ENCODE data around the gene CACFD1. TPM values are rescaled to one million over a fixed set of nuclear protein-coding genes. Genes with fewer than 3 reads are reported as not detected.

CACFD1 gene
- total RNA-seq, 1 donor from 2014 or later, result 34.3 TPM

DNA sequence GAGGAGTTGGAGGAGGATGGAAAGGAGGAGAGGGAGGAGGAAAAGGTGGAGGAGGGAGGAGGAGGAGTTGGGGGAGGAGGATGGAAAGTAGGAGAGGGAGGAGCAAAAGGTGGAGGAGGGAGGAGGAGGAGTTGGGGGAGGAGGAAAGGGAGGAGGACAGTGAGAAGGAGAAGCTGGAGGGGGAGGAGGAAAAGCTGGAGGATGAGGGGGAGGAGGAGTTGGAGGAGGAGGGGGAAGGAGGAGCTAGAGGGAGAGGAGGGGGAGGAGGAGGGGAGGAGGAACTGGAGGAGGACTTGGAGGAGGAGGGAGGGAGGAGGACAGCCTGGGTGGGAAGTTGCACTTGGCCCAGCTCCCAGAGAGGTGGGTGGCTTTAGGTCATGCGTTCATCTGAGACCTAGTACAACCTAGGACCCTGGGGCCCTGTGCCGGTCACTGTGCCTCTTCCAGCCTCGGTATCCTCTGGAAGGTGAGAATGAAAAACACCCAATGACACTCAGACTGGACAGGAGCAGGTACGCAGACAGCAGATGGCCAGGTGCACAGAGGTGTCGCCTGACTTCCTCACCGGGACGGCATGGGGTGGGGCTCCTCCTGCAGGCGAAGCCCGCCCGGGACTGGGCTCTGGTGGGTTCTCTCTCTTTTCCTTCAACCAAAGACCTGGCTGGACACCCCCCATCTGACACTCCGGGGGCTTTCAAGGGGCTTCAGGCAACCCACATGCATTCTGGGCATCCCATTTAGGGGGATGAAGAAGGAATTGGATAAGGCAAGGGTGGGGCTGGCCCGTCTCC lies 31.3 kb downstream of the CACFD1 start:
- DNase-seq (peak; percentile 36), ATAC-seq (no peak)
- no peak overlapping the region for H3K4me3 ChIP-seq
- TF ChIP-seq, protein P1, sequence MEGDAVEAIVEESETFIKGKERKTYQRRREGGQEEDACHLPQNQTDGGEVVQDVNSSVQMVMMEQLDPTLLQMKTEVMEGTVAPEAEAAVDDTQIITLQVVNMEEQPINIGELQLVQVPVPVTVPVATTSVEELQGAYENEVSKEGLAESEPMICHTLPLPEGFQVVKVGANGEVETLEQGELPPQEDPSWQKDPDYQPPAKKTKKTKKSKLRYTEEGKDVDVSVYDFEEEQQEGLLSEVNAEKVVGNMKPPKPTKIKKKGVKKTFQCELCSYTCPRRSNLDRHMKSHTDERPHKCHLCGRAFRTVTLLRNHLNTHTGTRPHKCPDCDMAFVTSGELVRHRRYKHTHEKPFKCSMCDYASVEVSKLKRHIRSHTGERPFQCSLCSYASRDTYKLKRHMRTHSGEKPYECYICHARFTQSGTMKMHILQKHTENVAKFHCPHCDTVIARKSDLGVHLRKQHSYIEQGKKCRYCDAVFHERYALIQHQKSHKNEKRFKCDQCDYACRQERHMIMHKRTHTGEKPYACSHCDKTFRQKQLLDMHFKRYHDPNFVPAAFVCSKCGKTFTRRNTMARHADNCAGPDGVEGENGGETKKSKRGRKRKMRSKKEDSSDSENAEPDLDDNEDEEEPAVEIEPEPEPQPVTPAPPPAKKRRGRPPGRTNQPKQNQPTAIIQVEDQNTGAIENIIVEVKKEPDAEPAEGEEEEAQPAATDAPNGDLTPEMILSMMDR (IDR thresholded peaks at IDR 0.05), result no peak
- H3K9me3 ChIP-seq, result no peaks in the 10 kb centered on the region
- H3K27ac ChIP-seq, result peak overlapping the region; percentile 64
- no peaks in the 10 kb centered on the region for H3K27me3 ChIP-seq (ENCODE audit: low read depth)
- peaks cover 5% of the 10 kb centered on the region for H3K4me1 ChIP-seq
- intact Hi-C loops (cut with DNase I), result no loop called here
- H3K36me3 ChIP-seq, result no peaks in the 10 kb centered on the region

DNA sequence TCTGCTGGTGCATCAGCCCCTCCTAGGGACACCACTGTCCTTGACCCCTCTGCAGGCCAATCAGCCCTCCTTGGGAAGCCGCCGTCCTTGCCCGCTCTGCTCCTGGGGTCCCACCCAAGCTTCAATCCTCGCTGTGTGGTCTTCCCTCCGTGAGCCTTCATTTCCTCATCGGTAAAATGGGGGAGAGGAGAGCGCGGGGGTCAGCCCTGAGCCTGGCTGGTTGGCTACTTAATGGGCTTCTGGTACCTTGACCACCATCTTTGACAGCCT lies 31.8 kb downstream of the CACFD1 start:
- H3K36me3 ChIP-seq, result no peaks in the 10 kb centered on the region
- TF ChIP-seq, protein P1 (IDR thresholded peaks at IDR 0.05), result no peak
- H3K4me3 ChIP-seq, result no peak overlapping the region
- peaks cover 2% of the 10 kb centered on the region for H3K4me1 ChIP-seq
- ATAC-seq (no peak), DNase-seq (peak; percentile 25)
- H3K27me3 ChIP-seq (ENCODE audit: low read depth), result peaks cover 2% of the 10 kb centered on the region
- peak overlapping the region; percentile 64 for H3K27ac ChIP-seq
- intact Hi-C loops (cut with DNase I), result no loop called here
- no peaks in the 10 kb centered on the region for H3K9me3 ChIP-seq

DNA sequence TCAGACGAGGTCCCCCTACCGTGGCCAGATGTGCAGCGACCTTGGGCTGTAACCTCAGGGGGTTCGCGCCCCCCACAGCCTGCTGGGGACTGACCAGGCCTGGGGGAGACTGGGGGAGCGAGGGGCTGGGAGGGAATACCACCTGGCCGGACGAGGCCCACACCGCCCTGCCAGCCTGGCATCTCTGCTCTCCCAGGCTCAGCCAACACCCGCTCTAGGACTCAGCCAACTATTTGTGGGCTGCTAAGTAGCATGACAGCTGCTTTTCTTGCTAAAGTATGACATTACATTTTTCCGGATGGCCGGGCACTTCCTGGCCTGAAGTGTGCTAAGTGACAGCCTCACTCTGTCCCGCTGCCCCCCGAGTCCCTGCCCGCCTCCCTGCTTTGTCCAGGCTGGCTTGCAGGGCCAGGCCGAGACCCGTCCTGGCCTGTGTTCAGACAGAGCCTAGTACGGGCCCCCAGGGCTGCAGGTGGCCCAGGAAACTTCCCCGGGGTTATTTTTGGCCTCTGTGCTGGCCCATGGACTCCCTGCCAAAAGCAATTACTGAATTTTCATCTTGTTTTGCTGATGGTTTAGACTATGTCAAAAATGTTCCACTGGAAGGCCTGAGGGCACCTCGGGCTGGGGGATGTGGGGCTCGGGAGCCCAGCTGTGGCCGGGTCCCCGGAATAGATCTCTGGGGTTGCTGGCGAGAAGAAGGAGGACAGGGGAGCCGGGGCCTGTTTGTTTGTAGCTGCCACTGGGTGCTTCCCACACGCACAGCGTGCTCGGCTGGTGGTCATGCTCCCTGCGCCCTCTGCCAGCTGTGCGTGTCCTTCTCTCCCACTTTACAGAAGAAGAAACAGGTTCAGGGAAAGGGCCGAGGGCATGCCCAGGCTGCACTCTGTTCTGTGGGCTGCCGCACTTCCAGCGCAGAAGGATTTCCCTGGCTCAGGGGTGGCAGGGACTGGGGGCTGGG lies 32.6 kb downstream of the CACFD1 start:
- Histone ChIP-seq H3K27ac (peak overlapping the region; percentile 64), H3K4me3 (no peak overlapping the region), H3K4me1 (peaks cover 5% of the 10 kb centered on the region), H3K9me3 (no peaks in the 10 kb centered on the region), H3K36me3 (no peaks in the 10 kb centered on the region), H3K27me3 (ENCODE audit: low read depth) (peaks cover 9% of the 10 kb centered on the region)
- peak; percentile 41 for DNase-seq
- TF ChIP-seq, protein P1 (IDR thresholded peaks at IDR 0.05), result no peak
- peak; percentile 6 to 10 for ATAC-seq
- intact Hi-C loops (cut with DNase I), result no loop called here

DNA sequence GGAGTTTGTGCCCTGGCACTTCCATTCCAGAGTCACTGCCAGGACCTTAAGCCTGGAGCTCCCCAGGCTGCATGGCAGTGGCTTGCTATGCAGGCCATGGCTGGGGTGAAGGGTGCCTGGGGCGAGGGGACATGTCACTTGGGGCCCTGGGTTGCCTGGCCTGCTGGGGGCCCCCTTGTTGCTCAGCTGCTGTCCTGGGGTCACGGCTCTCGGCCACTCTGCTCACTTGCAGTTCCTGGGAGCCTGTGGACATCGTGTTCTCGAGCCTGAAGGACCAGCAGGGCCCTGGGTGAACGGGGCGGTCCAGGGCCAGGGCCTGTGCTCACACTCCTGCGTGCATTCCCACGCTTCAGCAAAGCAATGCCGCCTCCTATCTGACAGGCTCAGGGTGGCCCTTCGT lies 33.6 kb downstream of the CACFD1 start:
- intact Hi-C loops (cut with DNase I), result no loop called here
- Histone ChIP-seq H3K4me3 (no peak overlapping the region), H3K9me3 (no peaks in the 10 kb centered on the region), H3K4me1 (peaks cover 5% of the 10 kb centered on the region), H3K27me3 (ENCODE audit: low read depth) (peaks cover 11% of the 10 kb centered on the region), H3K36me3 (no peaks in the 10 kb centered on the region), H3K27ac (peak overlapping the region; percentile 64)
- TF ChIP-seq, protein P1 (IDR thresholded peaks at IDR 0.05), result no peak
- DNase-seq, result peak; percentile 39
- ATAC-seq, result no peak

DNA sequence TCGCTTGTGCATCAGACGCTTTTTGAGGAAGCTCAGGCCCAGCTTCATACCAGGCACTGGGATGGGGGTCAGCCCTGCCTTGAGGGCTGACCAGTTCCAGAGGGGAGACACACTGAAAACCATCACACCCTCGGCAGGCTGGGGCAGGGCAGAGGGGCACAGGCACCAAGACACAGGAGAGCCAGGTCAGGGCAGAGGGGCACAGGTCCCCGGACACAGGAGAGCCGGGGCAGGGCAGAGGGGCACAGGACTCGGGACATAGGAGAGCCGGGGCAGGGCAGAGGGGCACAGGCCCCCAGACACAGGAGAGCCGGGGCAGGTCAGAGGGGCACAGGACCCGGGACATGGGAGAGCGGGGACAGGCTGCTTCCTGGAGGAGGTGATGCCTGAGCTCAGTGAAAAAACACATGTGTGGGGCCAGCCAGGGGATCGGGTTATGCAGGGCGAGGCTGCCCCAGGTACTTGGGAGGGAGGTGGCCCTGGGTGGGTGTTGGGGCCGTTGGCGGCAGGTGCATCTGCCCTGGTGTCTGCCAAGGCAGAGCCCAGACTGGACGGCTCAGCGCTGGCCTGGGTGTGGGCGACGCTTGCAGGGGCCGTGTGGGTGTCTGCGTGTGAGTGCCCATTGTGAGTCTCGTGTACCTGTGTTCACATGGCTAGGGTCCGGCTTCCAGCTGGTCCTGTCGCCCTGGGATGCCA lies 34.2 kb downstream of the CACFD1 start:
- Histone ChIP-seq H3K4me3 (no peak overlapping the region), H3K27ac (no peak overlapping the region), H3K9me3 (no peaks in the 10 kb centered on the region), H3K4me1 (peaks cover 5% of the 10 kb centered on the region), H3K36me3 (no peaks in the 10 kb centered on the region), H3K27me3 (ENCODE audit: low read depth) (peaks cover 11% of the 10 kb centered on the region)
- DNase-seq (peak; percentile 34), ATAC-seq (no peak)
- intact Hi-C loops (cut with DNase I), result no loop called here
- TF ChIP-seq, protein P1 (IDR thresholded peaks at IDR 0.05), result no peak
